Measurements from ENCODE around the gene CDC42BPA. TPM values are rescaled to one million over a fixed set of nuclear protein-coding genes. Genes with fewer than 3 reads are reported as not detected.

The CDC42BPA gene
- total and polyA plus RNA-seq, 2 of the 13 experiments (the other 11 are each of a cell fraction or from before 2014, with no cell fraction given), result 6.5 to 16.0 TPM

DNA sequence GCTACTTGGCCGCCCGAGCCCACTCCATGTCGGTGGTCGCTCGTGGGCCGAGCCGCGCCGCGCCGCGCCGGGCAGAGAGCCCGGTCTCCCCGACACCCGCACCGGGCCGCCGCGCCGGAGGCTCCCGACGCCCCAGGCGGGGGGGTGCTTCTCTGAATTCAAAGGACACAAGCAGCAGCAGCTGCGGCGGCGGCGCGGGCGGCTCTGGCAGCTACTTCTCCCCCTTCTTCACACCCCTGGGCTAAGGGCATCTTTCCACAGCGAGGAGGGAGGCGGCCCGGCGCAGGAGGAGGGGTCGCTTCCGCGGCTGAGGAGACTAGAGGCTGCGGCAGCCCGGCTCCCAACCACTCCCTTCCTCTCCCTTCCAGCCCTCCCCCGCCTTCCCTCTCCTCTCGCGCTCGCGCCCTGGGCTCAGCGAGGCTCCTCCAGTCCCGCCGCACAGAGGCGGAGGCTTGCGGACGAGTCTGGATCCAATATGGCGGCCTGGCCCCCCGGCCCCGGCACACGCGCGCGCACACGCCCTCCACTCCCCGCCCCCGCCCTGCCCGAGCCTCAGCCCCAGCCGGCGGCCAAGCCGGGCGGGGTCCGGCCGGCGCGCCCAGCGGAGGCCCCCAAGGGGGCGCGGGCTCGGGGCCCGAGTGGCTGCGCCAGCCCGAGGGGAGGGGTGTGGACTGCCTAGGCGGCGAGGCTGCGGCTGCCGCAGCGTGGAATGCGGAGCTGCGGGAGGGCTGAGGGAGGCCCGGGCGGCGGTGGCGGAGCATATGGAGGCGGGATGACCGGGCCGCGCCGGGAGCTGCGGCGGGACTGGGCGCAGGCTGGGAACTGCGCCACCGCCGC lies at the start of gene CDC42BPA (continued):
- TF ChIP-seq, protein P1, sequence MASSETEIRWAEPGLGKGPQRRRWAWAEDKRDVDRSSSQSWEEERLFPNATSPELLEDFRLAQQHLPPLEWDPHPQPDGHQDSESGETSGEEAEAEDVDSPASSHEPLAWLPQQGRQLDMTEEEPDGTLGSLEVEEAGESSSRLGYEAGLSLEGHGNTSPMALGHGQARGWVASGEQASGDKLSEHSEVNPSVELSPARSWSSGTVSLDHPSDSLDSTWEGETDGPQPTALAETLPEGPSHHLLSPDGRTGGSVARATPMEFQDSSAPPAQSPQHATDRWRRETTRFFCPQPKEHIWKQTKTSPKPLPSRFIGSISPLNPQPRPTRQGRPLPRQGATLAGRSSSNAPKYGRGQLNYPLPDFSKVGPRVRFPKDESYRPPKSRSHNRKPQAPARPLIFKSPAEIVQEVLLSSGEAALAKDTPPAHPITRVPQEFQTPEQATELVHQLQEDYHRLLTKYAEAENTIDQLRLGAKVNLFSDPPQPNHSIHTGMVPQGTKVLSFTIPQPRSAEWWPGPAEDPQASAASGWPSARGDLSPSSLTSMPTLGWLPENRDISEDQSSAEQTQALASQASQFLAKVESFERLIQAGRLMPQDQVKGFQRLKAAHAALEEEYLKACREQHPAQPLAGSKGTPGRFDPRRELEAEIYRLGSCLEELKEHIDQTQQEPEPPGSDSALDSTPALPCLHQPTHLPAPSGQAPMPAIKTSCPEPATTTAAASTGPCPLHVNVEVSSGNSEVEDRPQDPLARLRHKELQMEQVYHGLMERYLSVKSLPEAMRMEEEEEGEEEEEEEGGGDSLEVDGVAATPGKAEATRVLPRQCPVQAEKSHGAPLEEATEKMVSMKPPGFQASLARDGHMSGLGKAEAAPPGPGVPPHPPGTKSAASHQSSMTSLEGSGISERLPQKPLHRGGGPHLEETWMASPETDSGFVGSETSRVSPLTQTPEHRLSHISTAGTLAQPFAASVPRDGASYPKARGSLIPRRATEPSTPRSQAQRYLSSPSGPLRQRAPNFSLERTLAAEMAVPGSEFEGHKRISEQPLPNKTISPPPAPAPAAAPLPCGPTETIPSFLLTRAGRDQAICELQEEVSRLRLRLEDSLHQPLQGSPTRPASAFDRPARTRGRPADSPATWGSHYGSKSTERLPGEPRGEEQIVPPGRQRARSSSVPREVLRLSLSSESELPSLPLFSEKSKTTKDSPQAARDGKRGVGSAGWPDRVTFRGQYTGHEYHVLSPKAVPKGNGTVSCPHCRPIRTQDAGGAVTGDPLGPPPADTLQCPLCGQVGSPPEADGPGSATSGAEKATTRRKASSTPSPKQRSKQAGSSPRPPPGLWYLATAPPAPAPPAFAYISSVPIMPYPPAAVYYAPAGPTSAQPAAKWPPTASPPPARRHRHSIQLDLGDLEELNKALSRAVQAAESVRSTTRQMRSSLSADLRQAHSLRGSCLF (CRISPR knock-in tag; IDR thresholded peaks at IDR 0.05; ENCODE audit: borderline replicate concordance), result no peak
- TF ChIP-seq, protein P2, sequence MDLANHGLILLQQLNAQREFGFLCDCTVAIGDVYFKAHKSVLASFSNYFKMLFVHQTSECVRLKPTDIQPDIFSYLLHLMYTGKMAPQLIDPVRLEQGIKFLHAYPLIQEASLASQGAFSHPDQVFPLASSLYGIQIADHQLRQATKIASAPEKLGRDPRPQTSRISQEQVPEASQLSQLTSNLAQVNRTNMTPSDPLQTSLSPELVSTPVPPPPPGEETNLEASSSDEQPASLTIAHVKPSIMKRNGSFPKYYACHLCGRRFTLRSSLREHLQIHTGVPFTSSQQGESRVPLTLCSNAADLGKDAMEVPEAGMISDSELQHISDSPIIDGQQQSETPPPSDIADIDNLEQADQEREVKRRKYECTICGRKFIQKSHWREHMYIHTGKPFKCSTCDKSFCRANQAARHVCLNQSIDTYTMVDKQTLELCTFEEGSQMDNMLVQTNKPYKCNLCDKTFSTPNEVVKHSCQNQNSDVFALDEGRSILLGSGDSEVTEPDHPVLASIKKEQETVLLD (CRISPR knock-in tag; IDR thresholded peaks at IDR 0.05; ENCODE audit: low read depth), result 0 out of 2 replicates have a peak, but pooled peaks have one; percentile 30
- no peak; the same call in 1 of the 2 replicates for TF ChIP-seq ZBTB7B (CRISPR knock-in tag; IDR thresholded peaks at IDR 0.05)
- TF ChIP-seq, protein P3, sequence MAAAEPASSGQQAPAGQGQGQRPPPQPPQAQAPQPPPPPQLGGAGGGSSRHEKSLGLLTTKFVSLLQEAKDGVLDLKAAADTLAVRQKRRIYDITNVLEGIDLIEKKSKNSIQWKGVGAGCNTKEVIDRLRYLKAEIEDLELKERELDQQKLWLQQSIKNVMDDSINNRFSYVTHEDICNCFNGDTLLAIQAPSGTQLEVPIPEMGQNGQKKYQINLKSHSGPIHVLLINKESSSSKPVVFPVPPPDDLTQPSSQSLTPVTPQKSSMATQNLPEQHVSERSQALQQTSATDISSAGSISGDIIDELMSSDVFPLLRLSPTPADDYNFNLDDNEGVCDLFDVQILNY (CRISPR knock-in tag; conservative IDR thresholded peaks at IDR 0.05), result no peak; the same call in 1 of the 2 replicates
- no peak for TF ChIP-seq ZNF567 (CRISPR knock-in tag; IDR thresholded peaks at IDR 0.05; ENCODE audit: borderline replicate concordance)
- no peak for TF ChIP-seq ZC3H4 (CRISPR knock-in tag; IDR thresholded peaks at IDR 0.05; ENCODE audit: borderline replicate concordance)
- TF ChIP-seq ZNF256 (CRISPR knock-in tag; conservative IDR thresholded peaks at IDR 0.05), result no peak
- no peak for TF ChIP-seq REPIN1 (CRISPR knock-in tag; IDR thresholded peaks at IDR 0.05; ENCODE audit: borderline replicate concordance, low read depth)
- no peak for TF ChIP-seq NONO (IDR thresholded peaks at IDR 0.05)
- TF ChIP-seq NONO (CRISPR knock-in tag; conservative IDR thresholded peaks at IDR 0.05), result peak; percentile 56
- TF ChIP-seq, protein P4, sequence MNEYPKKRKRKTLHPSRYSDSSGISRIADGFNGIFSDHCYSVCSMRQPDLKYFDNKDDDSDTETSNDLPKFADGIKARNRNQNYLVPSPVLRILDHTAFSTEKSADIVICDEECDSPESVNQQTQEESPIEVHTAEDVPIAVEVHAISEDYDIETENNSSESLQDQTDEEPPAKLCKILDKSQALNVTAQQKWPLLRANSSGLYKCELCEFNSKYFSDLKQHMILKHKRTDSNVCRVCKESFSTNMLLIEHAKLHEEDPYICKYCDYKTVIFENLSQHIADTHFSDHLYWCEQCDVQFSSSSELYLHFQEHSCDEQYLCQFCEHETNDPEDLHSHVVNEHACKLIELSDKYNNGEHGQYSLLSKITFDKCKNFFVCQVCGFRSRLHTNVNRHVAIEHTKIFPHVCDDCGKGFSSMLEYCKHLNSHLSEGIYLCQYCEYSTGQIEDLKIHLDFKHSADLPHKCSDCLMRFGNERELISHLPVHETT (CRISPR knock-in tag; conservative IDR thresholded peaks at IDR 0.05), result no peak; the same call in 1 of the 2 replicates
- TF ChIP-seq ZBTB10 (CRISPR knock-in tag; IDR thresholded peaks at IDR 0.05; ENCODE audit: borderline replicate concordance), result peak; percentile 29; the same call in 1 of the 2 replicates
- no peak for TF ChIP-seq SALL2 (CRISPR knock-in tag; IDR thresholded peaks at IDR 0.05)
